Measurements from ENCODE around the gene LYAR. TPM values are rescaled to one million over a fixed set of nuclear protein-coding genes. Genes with fewer than 3 reads are reported as not detected.

Gene LYAR
- total and polyA plus RNA-seq, 2 donors (not counting 3 experiments of a cell fraction or from before 2014, with no cell fraction given): 4.2 to 24.6 TPM

GRCh38 chr4:4320951-4321714 is 31.2 kb upstream of the LYAR start:
- CTCF ChIA-PET: no interaction called here

More at GRCh38 chr4:4320951-4321714, 31.2 kb upstream of the LYAR start:
- no peak overlapping the region for H3K4me3 ChIP-seq (replicated peaks in 1 of 3; ENCODE audit: insufficient read depth in 1 of 3, low read depth in 1 of 3, low read length in 3 of 3)
- H2AFZ ChIP-seq (ENCODE audit: low read depth, low read length): no peak overlapping the region
- no peak overlapping the region for H3K9ac ChIP-seq (replicated peaks; ENCODE audit: extremely low read depth, insufficient read depth, low read length)
- H3K4me1 ChIP-seq (ENCODE audit: control insufficient read depth, extremely low read depth, insufficient read depth, low read length): peaks cover 16% of the 10 kb centered on the region
- no peaks in the 10 kb centered on the region for H3K27me3 ChIP-seq (ENCODE audit: control insufficient read depth in 2 of 2, insufficient read depth in 2 of 2, low read length in 2 of 2)
- H3K27ac ChIP-seq (ENCODE audit: insufficient read depth, low read depth, low read length): no peak overlapping the region
- FAIRE-seq (no peak), DNase-seq (ENCODE audit: low read depth, low spot score) (no peak)
- intact Hi-C loops (cut with micrococcal nuclease) (no loop called here), dilution Hi-C loops (cut with MboI; ENCODE audit: extremely low pct_ligation_motif_present, low sequenced_read_pairs) (no loop called here)
- H3K9me3 ChIP-seq (replicated peaks; ENCODE audit: control insufficient read depth, insufficient read depth, low read length): no peaks in the 10 kb centered on the region
- H3K79me2 ChIP-seq (ENCODE audit: control insufficient read depth, insufficient read depth, low read length): no peaks in the 10 kb centered on the region
- no peaks in the 10 kb centered on the region for H4K20me1 ChIP-seq (replicated peaks; ENCODE audit: control insufficient read depth, extremely low read depth, insufficient read depth, low read length)
- peaks cover 3 to 20% of the 10 kb centered on the region in 2 experiments for H3K36me3 ChIP-seq (ENCODE audit: control insufficient read depth in 2 of 2, extremely low read depth in 1 of 2, insufficient read depth in 2 of 2, low read length in 2 of 2)
- TF ChIP-seq GATA2 (IDR thresholded peaks at IDR 0.05; ENCODE audit: insufficient read depth, insufficient read length, low read depth, low read length) (no peak), EZH2 (IDR thresholded peaks at IDR 0.05; ENCODE audit: borderline replicate concordance, low read depth, low read length, severe bottlenecking) (no peak), FOS (IDR thresholded peaks at IDR 0.05; ENCODE audit: borderline replicate concordance, insufficient read depth, low read length) (no peak), POLR2A (IDR thresholded peaks at IDR 0.05; ENCODE audit: low read depth, low read length) (no peak), JUN (IDR thresholded peaks at IDR 0.05; ENCODE audit: borderline replicate concordance, insufficient read depth, insufficient read length, low read depth) (no peak), MAX (IDR thresholded peaks at IDR 0.05; ENCODE audit: insufficient read depth, insufficient read length) (no peak), CTCF (IDR thresholded peaks at IDR 0.05; ENCODE audit: extremely low read depth in 1 of 2, insufficient read depth in 1 of 2, low read depth in 1 of 2, low read length in 2 of 2) (no peak), MYC (IDR thresholded peaks at IDR 0.05; ENCODE audit: low read depth, low read length) (no peak), POLR2AphosphoS5 (IDR thresholded peaks at IDR 0.05; ENCODE audit: insufficient read depth, low read depth, low read length) (no peak)
- POLR2A ChIA-PET: no interaction called here
- no peak overlapping the region for H3K4me2 ChIP-seq (ENCODE audit: insufficient read depth, low read length)
- no TSS peak for BruUV-seq (replicated peaks)
- no peaks in the 10 kb centered on the region for H3K9me1 ChIP-seq (replicated peaks; ENCODE audit: control insufficient read depth, extremely low read depth, insufficient read depth, low read length)
